HepG2 (cell line): Measurements from ENCODE around the gene ZNF581. TPM values are rescaled to one million over a fixed set of nuclear protein-coding genes. Genes with fewer than 3 reads are reported as not detected.

Experiments
- ATAC-seq: fragments of 200-7000 bp; cut with Tn5 transposase; 3 replicates; pipeline ENCODE4 v1.9.1; 2020; ENCODE audit warnings: mild to moderate bottlenecking, moderate library complexity
- BruUV-seq: library from RNA; stranded (reverse); fragments of 400-500 nt; replicated peaks from 2 replicates; lab custom pipeline; 2021; lab: Mats Ljungman, UMichigan
- CTCF ChIA-PET: fragments of 300-600 bp; formaldehyde crosslinking; extraction: SDS; loops from one replicate; lab custom pipeline; 2021; ENCODE audit warnings: low total read pairs, inconsistent platforms, low intra/inter-chr PET ratio; lab: Yijun Ruan, JAX
- POLR2A ChIA-PET: fragments of 350-600 bp; sonication (Branson Sonifier 250); formaldehyde crosslinking; loops from one replicate; lab custom pipeline; 2020; ENCODE audit warnings: antibody characterized with exemption, inconsistent platforms; lab: Yijun Ruan, JAX
- DNase-seq: peaks from one replicate; pipeline ENCODE4 v3.0.0-alpha.2; 2015; ENCODE audit warnings: low spot score
- FAIRE-seq: peaks from 3 replicates; lab custom pipeline; 2011; peaks lifted over from hg19 to GRCh38; lab: Jason Lieb, UNC
- H2AFZ ChIP-seq: one replicate; pipeline ENCODE4 v1.6.1; 2011; ENCODE audit warnings: low read length, inconsistent platforms
- H3K27ac ChIP-seq: fragments of 300-600 bp; 3 replicates; pipeline ENCODE4 v1.8.0; 2011; ENCODE audit warnings: mixed run types, mild to moderate bottlenecking, mixed read lengths, low read length, inconsistent platforms; ENCODE audit not compliant: insufficient read depth; ENCODE audit errors: extremely low read length
- H3K27me3 ChIP-seq, 2 experiments: fragments of 200-600 bp in 1 of 2; 2 replicates in 1 of 2; 3 replicates in 1 of 2; pipeline versions ENCODE4 v1.6.0 to v1.8.0; 2011; ENCODE audit warnings: low read length in 2 of 2, mild to moderate bottlenecking in 2 of 2, moderate library complexity in 2 of 2, inconsistent platforms in 1 of 2; ENCODE audit not compliant: insufficient read depth in 2 of 2, control insufficient read depth in 1 of 2
- H3K36me3 ChIP-seq, 2 experiments: fragments of 200-600 bp in 1 of 2; replicated peaks in 1 of 2; 2 replicates in 1 of 2; 3 replicates in 1 of 2; pipeline versions ENCODE4 v1.5.1 to v1.8.0; 2011; ENCODE audit warnings: low read length in 2 of 2, inconsistent platforms in 1 of 2; ENCODE audit not compliant: insufficient read depth in 2 of 2, control insufficient read depth in 1 of 2
- H3K4me1 ChIP-seq: 2 replicates; pipeline ENCODE4 v1.5.1; 2012; ENCODE audit warnings: low read length, inconsistent platforms; ENCODE audit not compliant: insufficient read depth
- H3K4me2 ChIP-seq: 2 replicates; pipeline ENCODE4 v1.6.0; 2011; ENCODE audit warnings: low read depth, low read length, inconsistent platforms
- H3K4me3 ChIP-seq, 3 experiments: fragments of 200-600 bp in 1 of 3; sonication (generic), shearing (Covaris generic) in 1 of 3; replicated peaks in 1 of 3; 2 replicates each; pipeline ENCODE4 v1.5.1; 2011 to 2016; ENCODE audit warnings: low read length in 3 of 3, inconsistent platforms in 2 of 3, low read depth in 2 of 3, mild to moderate bottlenecking in 2 of 3, control low read depth in 1 of 3, mixed read lengths in 1 of 3; ENCODE audit not compliant: insufficient read depth in 1 of 3
- H3K79me2 ChIP-seq: one replicate; pipeline ENCODE4 v1.6.1; 2011; ENCODE audit warnings: low read length, inconsistent platforms; ENCODE audit not compliant: insufficient read depth
- H3K9ac ChIP-seq: 2 replicates; pipeline ENCODE4 v1.6.0; 2011; ENCODE audit warnings: mild to moderate bottlenecking, low read depth, low read length, inconsistent platforms; ENCODE audit not compliant: insufficient read depth
- H3K9me3 ChIP-seq: 2 replicates; pipeline ENCODE4 v1.5.1; 2012; ENCODE audit warnings: mild to moderate bottlenecking, low read length
- H4K20me1 ChIP-seq: 2 replicates; pipeline ENCODE4 v1.6.0; 2011; ENCODE audit warnings: inconsistent platforms, mild to moderate bottlenecking, low read length, moderate library complexity; ENCODE audit not compliant: insufficient read depth
- CBX5 ChIP-seq: sonication (generic); formaldehyde crosslinking; IDR thresholded peaks from 2 replicates; pipeline ENCODE4 v1.4.0; 2020; ENCODE audit warnings: missing genetic modification reagents, borderline replicate concordance
- RAD51 ChIP-seq: fragments of 450-650 bp; IDR thresholded peaks from 2 replicates; pipeline ENCODE4 v1.6.1; 2016; ENCODE audit warnings: borderline replicate concordance
- ZNF383 ChIP-seq: sonication (generic); formaldehyde crosslinking; IDR thresholded peaks from 2 replicates; pipeline ENCODE4 v1.4.0; 2020; ENCODE audit warnings: missing genetic modification reagents, mild to moderate bottlenecking, borderline replicate concordance
- ZSCAN25 ChIP-seq: sonication (generic); formaldehyde crosslinking; IDR thresholded peaks from 2 replicates; pipeline ENCODE4 v1.8.0; 2022; ENCODE audit warnings: mild to moderate bottlenecking, missing genetic modification reagents
- WGBS: methylation state at CpG from one replicate; pipeline ENCODE4 v1.1.6; 2017; ENCODE audit warnings: low lambda C conversion rate; 5-methylcytosine and 5-hydroxymethylcytosine counted together
- in situ Hi-C: cut with HindIII; loops from 2 replicates; pipeline ENCODE4 v1.10.0; 2017; ENCODE audit warnings: low pct_unique_long_range_greater_than_20kb; ENCODE audit not compliant: extremely low pct_ligation_motif_present
- intact Hi-C: fragments of 100-400 bp; cut with micrococcal nuclease; formaldehyde crosslinking; loops from one replicate; pipeline ENCODE4 v1.10.0; 2022; ENCODE audit not compliant: unreplicated experiment
- polyA plus RNA-seq, 8 experiments: library from polyadenylated mRNA; depleted of rRNA in 3 of 8; stranded (reverse) in 7 of 8; unstranded in 1 of 8; fragments of >200 nt; fragmentation: Illumina TruSeq in 4 of 8; extraction: Trizol in 4 of 8; gene quantifications; 2 replicates each; pipeline versions ENCODE4 v1.2.1 to v1.2.3, GENCODE V29; 2011 to 2016; ENCODE audit warnings: low read depth in 4 of 8, missing spikeins in 1 of 8, mixed read lengths in 1 of 8; ENCODE audit not compliant: insufficient read depth in 1 of 8
- total RNA-seq, 5 experiments: library from RNA; depleted of rRNA; stranded (reverse); fragments of >200 nt; fragmentation: Illumina TruSeq; extraction: Trizol; gene quantifications; 2 replicates each; pipeline ENCODE4 v1.2.3, GENCODE V29; 2016; ENCODE audit warnings: low read depth in 1 of 5
- TF ChIP-seq, protein P1 (sequence below), 2 experiments: fragments of 450-650 bp in 1 of 2; sonication (generic) in 1 of 2; formaldehyde crosslinking; IDR thresholded peaks; 2 replicates each; pipeline versions ENCODE4 v1.5.0 to v1.8.0; 2020 to 2022; ENCODE audit warnings: mild to moderate bottlenecking in 1 of 2, missing genetic modification reagents in 1 of 2
- TF ChIP-seq, protein P2 (sequence below): sonication (generic); formaldehyde crosslinking; IDR thresholded peaks from 2 replicates; pipeline ENCODE4 v1.4.0; 2020; ENCODE audit warnings: missing genetic modification reagents, borderline replicate concordance

Gene ZNF581
- total and polyA plus RNA-seq, 2 of the 13 experiments (the other 11 are each of a cell fraction or from before 2014, with no cell fraction given): 19.6 to 49.5 TPM

- in situ Hi-C loops (no loop called here), intact Hi-C loops (no loop called here)
- Histone ChIP-seq H3K4me1 (peaks cover 40% of the 10 kb centered on the region), H3K9ac (peak overlapping the region; percentile 94; the same call in 1 of the 2 replicates), H3K27ac (peak overlapping the region; percentile 52), H3K4me3 (peak overlapping the region; percentile 38 to 89 (median 89); a peak in 5 of 6 replicates), H3K9me3 (no peaks in the 10 kb centered on the region), H4K20me1 (peaks cover 27% of the 10 kb centered on the region), H3K79me2 (peaks cover 74% of the 10 kb centered on the region), H3K27me3 (no peaks in the 10 kb centered on the region; a peak in 1 of 5 replicates), H3K4me2 (peak overlapping the region; percentile 58), H2AFZ (no peak overlapping the region), H3K36me3 (peaks cover 26 to 48% of the 10 kb centered on the region in 2 experiments; a peak in 4 of 5 replicates)
- CTCF ChIA-PET: no interaction called here
- 48% methylated on average over 17 of the region's 17 CpGs for WGBS
- TF ChIP-seq, protein P1, sequence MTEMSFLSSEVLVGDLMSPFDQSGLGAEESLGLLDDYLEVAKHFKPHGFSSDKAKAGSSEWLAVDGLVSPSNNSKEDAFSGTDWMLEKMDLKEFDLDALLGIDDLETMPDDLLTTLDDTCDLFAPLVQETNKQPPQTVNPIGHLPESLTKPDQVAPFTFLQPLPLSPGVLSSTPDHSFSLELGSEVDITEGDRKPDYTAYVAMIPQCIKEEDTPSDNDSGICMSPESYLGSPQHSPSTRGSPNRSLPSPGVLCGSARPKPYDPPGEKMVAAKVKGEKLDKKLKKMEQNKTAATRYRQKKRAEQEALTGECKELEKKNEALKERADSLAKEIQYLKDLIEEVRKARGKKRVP (CRISPR knock-in tag; IDR thresholded peaks at IDR 0.05): 0 out of 4 replicates have a peak, but pooled peaks of 1 of the 2 experiments have one; percentile 9
- TF ChIP-seq ZSCAN25 (no peak), ZNF383 (no peak), RAD51 (no peak), CBX5 (CRISPR knock-in tag) (no peak)
- TF ChIP-seq, protein P2, sequence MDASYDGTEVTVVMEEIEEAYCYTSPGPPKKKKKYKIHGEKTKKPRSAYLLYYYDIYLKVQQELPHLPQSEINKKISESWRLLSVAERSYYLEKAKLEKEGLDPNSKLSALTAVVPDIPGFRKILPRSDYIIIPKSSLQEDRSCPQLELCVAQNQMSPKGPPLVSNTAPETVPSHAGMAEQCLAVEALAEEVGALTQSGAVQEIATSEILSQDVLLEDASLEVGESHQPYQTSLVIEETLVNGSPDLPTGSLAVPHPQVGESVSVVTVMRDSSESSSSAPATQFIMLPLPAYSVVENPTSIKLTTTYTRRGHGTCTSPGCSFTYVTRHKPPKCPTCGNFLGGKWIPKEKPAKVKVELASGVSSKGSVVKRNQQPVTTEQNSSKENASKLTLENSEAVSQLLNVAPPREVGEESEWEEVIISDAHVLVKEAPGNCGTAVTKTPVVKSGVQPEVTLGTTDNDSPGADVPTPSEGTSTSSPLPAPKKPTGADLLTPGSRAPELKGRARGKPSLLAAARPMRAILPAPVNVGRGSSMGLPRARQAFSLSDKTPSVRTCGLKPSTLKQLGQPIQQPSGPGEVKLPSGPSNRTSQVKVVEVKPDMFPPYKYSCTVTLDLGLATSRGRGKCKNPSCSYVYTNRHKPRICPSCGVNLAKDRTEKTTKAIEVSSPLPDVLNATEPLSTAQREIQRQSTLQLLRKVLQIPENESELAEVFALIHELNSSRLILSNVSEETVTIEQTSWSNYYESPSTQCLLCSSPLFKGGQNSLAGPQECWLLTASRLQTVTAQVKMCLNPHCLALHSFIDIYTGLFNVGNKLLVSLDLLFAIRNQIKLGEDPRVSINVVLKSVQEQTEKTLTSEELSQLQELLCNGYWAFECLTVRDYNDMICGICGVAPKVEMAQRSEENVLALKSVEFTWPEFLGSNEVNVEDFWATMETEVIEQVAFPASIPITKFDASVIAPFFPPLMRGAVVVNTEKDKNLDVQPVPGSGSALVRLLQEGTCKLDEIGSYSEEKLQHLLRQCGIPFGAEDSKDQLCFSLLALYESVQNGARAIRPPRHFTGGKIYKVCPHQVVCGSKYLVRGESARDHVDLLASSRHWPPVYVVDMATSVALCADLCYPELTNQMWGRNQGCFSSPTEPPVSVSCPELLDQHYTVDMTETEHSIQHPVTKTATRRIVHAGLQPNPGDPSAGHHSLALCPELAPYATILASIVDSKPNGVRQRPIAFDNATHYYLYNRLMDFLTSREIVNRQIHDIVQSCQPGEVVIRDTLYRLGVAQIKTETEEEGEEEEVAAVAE (CRISPR knock-in tag): no peak
- DNase-seq (no peak), FAIRE-seq (no peak), ATAC-seq (no peak; the same call in 2 of the 3 replicates)
- POLR2A ChIA-PET: interaction anchor here (1.3 to 1.5 kb wide), 2 partner anchors 9 to 20 kb away, joined by 4 to 7 read pairs; partner anchors contain the start of gene U2AF2
- BruUV-seq: no TSS peak
Observed at GRCh38 chr19:55674459-55674840, 31.0 kb downstream of the ZNF581 start.
